ENCODE data around the gene KAZN. TPM values are rescaled to one million over a fixed set of nuclear protein-coding genes. Genes with fewer than 3 reads are reported as not detected.

KAZN gene
- total and polyA plus RNA-seq, 2 of the 8 experiments (the other 6 are each of a cell fraction or from before 2014, with no cell fraction given), result 3.7 to 11.8 TPM

DNA sequence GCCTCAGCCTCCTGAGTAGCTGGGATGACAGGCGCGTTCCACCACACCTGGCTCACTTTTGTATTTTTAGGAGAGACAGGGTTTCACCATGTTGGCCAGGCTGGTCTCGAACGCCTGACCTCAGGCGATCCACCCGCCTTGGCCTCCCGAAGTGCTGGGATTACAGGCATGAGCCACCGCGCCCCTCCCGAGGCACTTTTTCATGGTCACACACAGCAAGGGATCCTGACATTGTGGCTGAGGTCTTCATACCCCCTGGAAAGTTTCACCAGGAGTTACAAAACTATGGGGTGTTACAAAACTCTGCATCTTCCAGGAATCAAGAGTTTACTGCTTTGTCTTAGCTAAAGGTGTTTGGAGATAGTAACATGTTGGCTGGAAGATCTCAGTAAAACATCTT, 320.8 kb downstream of the KAZN start:
- H2BK120ac ChIP-seq (replicated peaks; ENCODE audit: low read depth, low read length), result no peak overlapping the region
- 87% methylated on average over 10 of the region's 10 CpGs; no CpG with 5 or more reads in 1 of the 2 experiments for WGBS, 2 experiments (ENCODE audit: extremely low coverage in 1 of 2, insufficient coverage in 1 of 2, insufficient read length in 1 of 2, insufficient replicate concordance in 2 of 2, low coverage in 1 of 2, low lambda C conversion rate in 2 of 2, missing lambda C conversion rate in 1 of 2)
- ChIA-PET CTCF (ENCODE audit: partially characterized antibody) (interaction anchor here (0.7 kb wide), 1 partner anchor 147 kb away, joined by 3 read pairs; no protein-coding TSS in a partner anchor), POLR2A (ENCODE audit: partially characterized antibody) (no interaction called here)
- H3K23ac ChIP-seq (ENCODE audit: insufficient read length), result no peak overlapping the region
- H3K18ac ChIP-seq (ENCODE audit: extremely low read depth, low read length), result no peak overlapping the region
- H4K91ac ChIP-seq (replicated peaks; ENCODE audit: insufficient read length, low read length), result no peak overlapping the region
- H3K27me3 ChIP-seq (replicated peaks in 1 of 4; ENCODE audit: control insufficient read depth in 3 of 4, extremely low read depth in 1 of 4, insufficient read depth in 3 of 4, low read length in 3 of 4), result peaks cover 3 to 9% (median 6%) of the 10 kb centered on the region in 4 experiments; a peak in 6 of 7 replicates
- peaks cover 0 to 3% (median 1%) of the 10 kb centered on the region in 4 experiments; a peak in 4 of 7 replicates for H3K4me1 ChIP-seq (replicated peaks in 1 of 4; ENCODE audit: control insufficient read depth in 3 of 4, insufficient read depth in 4 of 4, low read length in 3 of 4)
- H2BK15ac ChIP-seq (ENCODE audit: low read length), result no peak overlapping the region
- H3K79me2 ChIP-seq (ENCODE audit: control insufficient read depth in 1 of 2, insufficient read depth in 2 of 2, low read length in 2 of 2), result no peaks in the 10 kb centered on the region
- H2BK20ac ChIP-seq (ENCODE audit: low read length), result no peak overlapping the region
- no peak overlapping the region for H2AFZ ChIP-seq (ENCODE audit: low read length)
- no peak overlapping the region for H2BK5ac ChIP-seq (ENCODE audit: low read depth, low read length)
- H3K79me1 ChIP-seq (ENCODE audit: low read depth, low read length), result no peaks in the 10 kb centered on the region
- H3K4me2 ChIP-seq (ENCODE audit: insufficient read depth in 1 of 2, low read depth in 2 of 2, low read length in 2 of 2), result no peak overlapping the region
- H4K5ac ChIP-seq (ENCODE audit: insufficient read length, low read depth, low read length), result no peak overlapping the region
- H3K14ac ChIP-seq (ENCODE audit: insufficient read length), result no peak overlapping the region
- H3K36me3 ChIP-seq (ENCODE audit: control insufficient read depth in 2 of 4, insufficient read depth in 4 of 4, low read length in 3 of 4), result no peaks in the 10 kb centered on the region
- DNase-seq (ENCODE audit: low read depth in 1 of 2, low spot score in 2 of 2) (no peak), FAIRE-seq (no peak)
- H3K23me2 ChIP-seq (ENCODE audit: low read depth, low read length), result no peaks in the 10 kb centered on the region; the same call in 1 of the 2 replicates
- no peak overlapping the region for H2AK5ac ChIP-seq (ENCODE audit: low read depth, low read length)
- H4K8ac ChIP-seq (ENCODE audit: extremely low read depth, insufficient read depth, low read length), result no peak overlapping the region
- no peaks in the 10 kb centered on the region for H3K9me3 ChIP-seq (ENCODE audit: insufficient read depth in 2 of 2, low read depth in 1 of 2, low read length in 1 of 2)
- TF ChIP-seq TEAD4 (IDR thresholded peaks at IDR 0.05; ENCODE audit: low read depth, low read length) (no peak), BCL11A (IDR thresholded peaks at IDR 0.05; ENCODE audit: low read depth in 2 of 2, low read length in 2 of 2) (no peak), EP300 (IDR thresholded peaks at IDR 0.05; ENCODE audit: borderline replicate concordance in 1 of 2, low read depth in 2 of 2, low read length in 2 of 2) (no peak), CBX5 (IDR thresholded peaks at IDR 0.05; ENCODE audit: low read depth, low read length) (no peak), SIN3A (conservative IDR thresholded peaks at IDR 0.05 in 1 of 2, IDR thresholded peaks at IDR 0.05 in 1 of 2; ENCODE audit: low read depth in 1 of 2, low read length in 2 of 2) (no peak), MAFK (IDR thresholded peaks at IDR 0.05; ENCODE audit: low read depth, low read length) (no peak)
- H3K56ac ChIP-seq (replicated peaks; ENCODE audit: insufficient read length, low read depth, low read length), result no peak overlapping the region
- no peak overlapping the region for H3K4me3 ChIP-seq (ENCODE audit: extremely low read depth in 1 of 4, insufficient read depth in 2 of 4, low read depth in 3 of 4, low read length in 4 of 4)
- H2BK12ac ChIP-seq (ENCODE audit: low read depth, low read length), result no peak overlapping the region
- H4K20me1 ChIP-seq (replicated peaks in 1 of 2; ENCODE audit: control insufficient read depth in 1 of 2, insufficient read depth in 2 of 2, low read length in 2 of 2), result peaks cover 0 to 5% of the 10 kb centered on the region in 2 experiments
- H3K27ac ChIP-seq (ENCODE audit: low read depth, low read length), result no peak overlapping the region
- no peak overlapping the region for H3K4ac ChIP-seq (replicated peaks; ENCODE audit: insufficient read length, low read depth, low read length)
- H3K9ac ChIP-seq (replicated peaks in 1 of 4; ENCODE audit: extremely low read depth in 1 of 4, low read depth in 3 of 4, low read length in 3 of 4), result no peak overlapping the region
